K562 (cell line): ENCODE results near the gene SEC14L2. TPM values are rescaled to one million over a fixed set of nuclear protein-coding genes. Genes with fewer than 3 reads are reported as not detected.

Experiments used
- GABPB1 ChIP-seq: sonication (generic); formaldehyde crosslinking; IDR thresholded peaks from 2 replicates; pipeline ENCODE4 v1.8.0; 2022; ENCODE audit warnings: mild to moderate bottlenecking, missing genetic modification reagents
- GTF2B ChIP-seq: IDR thresholded peaks from 2 replicates; pipeline ENCODE4 v1.6.1; 2011; ENCODE audit not compliant: insufficient read length; ENCODE audit errors: extremely low read depth
- HMGN3 ChIP-seq: IDR thresholded peaks from 2 replicates; pipeline ENCODE4 v1.6.1; 2011; ENCODE audit warnings: borderline replicate concordance, low read depth, mild to moderate bottlenecking, mixed read lengths, low read length; ENCODE audit not compliant: insufficient read length; ENCODE audit errors: extremely low read depth
- MNT ChIP-seq, 2 experiments: fragments of 450-650 bp; conservative IDR thresholded peaks; 2 replicates each; pipeline ENCODE4 v1.6.1; 2017; ENCODE audit warnings: mild to moderate bottlenecking in 2 of 2, moderate library complexity in 2 of 2
- SOX6 ChIP-seq: fragments of 450-650 bp; IDR thresholded peaks from 2 replicates; pipeline ENCODE4 v1.6.1; 2014; ENCODE audit warnings: mild to moderate bottlenecking
- ZNF23 ChIP-seq: fragments of 250-450 bp; sonication (Bioruptor Pico); IDR thresholded peaks from 2 replicates; pipeline ENCODE4 v1.4.0; 2020; ENCODE audit warnings: mild to moderate bottlenecking
- ZNF561 ChIP-seq: fragments of 450-650 bp; formaldehyde crosslinking; conservative IDR thresholded peaks from 2 replicates; pipeline ENCODE4 v1.4.0; 2020; ENCODE audit warnings: mild to moderate bottlenecking, moderate library complexity
- polyA plus RNA-seq, 8 experiments: library from polyadenylated mRNA; depleted of rRNA in 4 of 8; stranded (reverse) in 5 of 8; unstranded in 3 of 8; fragments of >200 nt; fragmentation: Nextera tagmentation in 2 of 8; fragmentation: Illumina TruSeq in 1 of 8; extraction: Ambion mirVana in 2 of 8; extraction: Trizol in 1 of 8; gene quantifications; 2 replicates each; pipeline versions ENCODE4 v1.2.1 to v1.2.3, GENCODE V29; 2011 to 2014; ENCODE audit warnings: inconsistent platforms in 1 of 8, missing spikeins in 1 of 8
- total RNA-seq, 7 experiments: library from RNA; depleted of rRNA in 6 of 7; stranded (reverse); fragments of >200 nt in 6 of 7; fragmentation: Illumina TruSeq in 2 of 7; extraction: Trizol in 2 of 7; gene quantifications; 2 replicates each; pipeline versions ENCODE4 v1.2.1 to v1.2.3, GENCODE V29; 2011 to 2021; ENCODE audit warnings: low replicate concordance in 1 of 7
- TF ChIP-seq, protein P1 (sequence below), 2 experiments: fragments of 450-650 bp; formaldehyde crosslinking in 1 of 2; IDR thresholded peaks; 2 replicates each; pipeline versions ENCODE4 v1.4.0 to v1.6.1; 2014 to 2020; ENCODE audit warnings: mild to moderate bottlenecking in 2 of 2, borderline replicate concordance in 1 of 2, low read depth in 1 of 2

The SEC14L2 gene
- total and polyA plus RNA-seq, 9 of the 15 experiments (the other 6 are each of a cell fraction or from before 2014, with no cell fraction given), result 0.03 to 0.17 (median 0.10) TPM

DNA sequence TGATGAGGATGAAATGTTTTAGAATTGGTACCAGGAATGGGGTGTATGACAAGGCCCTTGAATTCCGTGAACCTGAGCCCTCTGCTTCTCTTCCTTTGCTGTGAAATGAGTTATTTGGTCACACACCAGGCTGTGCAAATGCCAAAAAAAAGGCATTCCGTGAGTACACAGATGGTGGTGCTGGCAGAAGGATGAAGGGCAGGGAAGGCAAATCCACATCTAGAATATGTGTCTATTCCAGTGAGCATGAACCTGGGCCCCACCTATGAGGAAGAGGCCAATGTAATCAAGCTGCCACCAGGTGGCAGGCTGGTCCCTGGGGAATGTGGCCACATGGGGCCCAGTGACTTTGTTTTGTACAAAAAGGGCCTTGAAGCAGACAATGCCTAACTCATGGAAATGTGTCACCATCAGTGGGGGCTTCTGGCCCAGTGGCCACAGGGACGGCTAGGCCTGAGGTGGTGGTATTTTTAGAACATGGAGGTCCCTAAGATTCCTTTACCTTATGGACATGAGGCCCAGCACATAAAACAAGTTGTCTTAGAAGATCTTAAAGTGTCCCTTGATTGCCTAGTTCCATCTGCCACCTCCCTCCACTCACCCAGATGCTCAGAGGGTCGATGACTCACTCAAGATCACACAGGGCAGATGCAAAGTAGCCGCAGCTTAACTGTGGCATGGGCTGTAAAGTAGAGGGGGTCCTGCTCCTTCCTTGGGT, 5.7 kb upstream of the SEC14L2 start (continued):
- TF ChIP-seq, protein P1, sequence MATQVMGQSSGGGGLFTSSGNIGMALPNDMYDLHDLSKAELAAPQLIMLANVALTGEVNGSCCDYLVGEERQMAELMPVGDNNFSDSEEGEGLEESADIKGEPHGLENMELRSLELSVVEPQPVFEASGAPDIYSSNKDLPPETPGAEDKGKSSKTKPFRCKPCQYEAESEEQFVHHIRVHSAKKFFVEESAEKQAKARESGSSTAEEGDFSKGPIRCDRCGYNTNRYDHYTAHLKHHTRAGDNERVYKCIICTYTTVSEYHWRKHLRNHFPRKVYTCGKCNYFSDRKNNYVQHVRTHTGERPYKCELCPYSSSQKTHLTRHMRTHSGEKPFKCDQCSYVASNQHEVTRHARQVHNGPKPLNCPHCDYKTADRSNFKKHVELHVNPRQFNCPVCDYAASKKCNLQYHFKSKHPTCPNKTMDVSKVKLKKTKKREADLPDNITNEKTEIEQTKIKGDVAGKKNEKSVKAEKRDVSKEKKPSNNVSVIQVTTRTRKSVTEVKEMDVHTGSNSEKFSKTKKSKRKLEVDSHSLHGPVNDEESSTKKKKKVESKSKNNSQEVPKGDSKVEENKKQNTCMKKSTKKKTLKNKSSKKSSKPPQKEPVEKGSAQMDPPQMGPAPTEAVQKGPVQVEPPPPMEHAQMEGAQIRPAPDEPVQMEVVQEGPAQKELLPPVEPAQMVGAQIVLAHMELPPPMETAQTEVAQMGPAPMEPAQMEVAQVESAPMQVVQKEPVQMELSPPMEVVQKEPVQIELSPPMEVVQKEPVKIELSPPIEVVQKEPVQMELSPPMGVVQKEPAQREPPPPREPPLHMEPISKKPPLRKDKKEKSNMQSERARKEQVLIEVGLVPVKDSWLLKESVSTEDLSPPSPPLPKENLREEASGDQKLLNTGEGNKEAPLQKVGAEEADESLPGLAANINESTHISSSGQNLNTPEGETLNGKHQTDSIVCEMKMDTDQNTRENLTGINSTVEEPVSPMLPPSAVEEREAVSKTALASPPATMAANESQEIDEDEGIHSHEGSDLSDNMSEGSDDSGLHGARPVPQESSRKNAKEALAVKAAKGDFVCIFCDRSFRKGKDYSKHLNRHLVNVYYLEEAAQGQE (IDR thresholded peaks at IDR 0.05; ENCODE audit: borderline replicate concordance), result peak; percentile 87
- TF ChIP-seq, protein P1 (CRISPR knock-in tag; IDR thresholded peaks at IDR 0.05; ENCODE audit: low read depth), result no peak
- TF ChIP-seq GTF2B (no peak), GABPB1 (CRISPR knock-in tag) (0 out of 2 replicates have a peak, but pooled peaks have one; percentile 33), ZNF23 (CRISPR knock-in tag) (no peak), MNT (conservative IDR thresholded peaks at IDR 0.05) (peak in 1 of 2 experiments; percentile 36; a peak in 1 of 4 replicates), HMGN3 (no peak), SOX6 (no peak), ZNF561 (CRISPR knock-in tag) (no peak)
